ENCODE results near the gene MSI1. TPM values are rescaled to one million over a fixed set of nuclear protein-coding genes. Genes with fewer than 3 reads are reported as not detected.

The MSI1 gene
- total RNA-seq, 1 donor from 2014 or later, result not detected

DNA sequence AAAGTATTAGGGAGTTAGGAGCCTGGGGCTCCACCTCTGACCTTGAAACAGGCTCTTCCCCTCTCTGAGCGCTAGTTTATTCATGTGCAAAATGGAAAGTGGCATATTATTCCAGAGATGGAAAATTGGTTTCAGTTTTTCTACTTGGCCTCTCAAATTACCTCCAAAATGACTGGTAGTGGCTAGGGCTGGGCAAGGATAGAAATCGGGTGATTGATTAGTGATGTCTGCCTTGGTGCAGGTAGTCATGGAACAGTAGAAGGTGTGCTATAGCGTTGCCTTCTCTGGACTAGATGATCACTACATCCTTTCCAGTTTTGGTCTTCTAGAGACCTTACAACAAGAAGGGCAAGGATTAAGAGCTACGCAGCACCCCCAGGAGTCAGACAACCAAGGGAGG is 8.6 kb upstream of the MSI1 start:
- DNase-seq (ENCODE audit: low read depth in 2 of 2), result no peak

GRCh38 chr12:120376934-120377572 is 8.1 kb upstream of the MSI1 start:
- no peak for DNase-seq (ENCODE audit: low read depth in 2 of 2)

GRCh38 chr12:120376416-120376815 is 7.5 kb upstream of the MSI1 start:
- no peak for DNase-seq (ENCODE audit: low read depth in 2 of 2)

- DNase-seq (ENCODE audit: low read depth in 2 of 2), result no peak
These were observed 7.0 kb upstream of the MSI1 start for GRCh38 chr12:120376009-120376408.

GRCh38 chr12:120373683-120374082 is 4.7 kb upstream of the MSI1 start:
- no peak for DNase-seq (ENCODE audit: low read depth in 2 of 2)

DNA sequence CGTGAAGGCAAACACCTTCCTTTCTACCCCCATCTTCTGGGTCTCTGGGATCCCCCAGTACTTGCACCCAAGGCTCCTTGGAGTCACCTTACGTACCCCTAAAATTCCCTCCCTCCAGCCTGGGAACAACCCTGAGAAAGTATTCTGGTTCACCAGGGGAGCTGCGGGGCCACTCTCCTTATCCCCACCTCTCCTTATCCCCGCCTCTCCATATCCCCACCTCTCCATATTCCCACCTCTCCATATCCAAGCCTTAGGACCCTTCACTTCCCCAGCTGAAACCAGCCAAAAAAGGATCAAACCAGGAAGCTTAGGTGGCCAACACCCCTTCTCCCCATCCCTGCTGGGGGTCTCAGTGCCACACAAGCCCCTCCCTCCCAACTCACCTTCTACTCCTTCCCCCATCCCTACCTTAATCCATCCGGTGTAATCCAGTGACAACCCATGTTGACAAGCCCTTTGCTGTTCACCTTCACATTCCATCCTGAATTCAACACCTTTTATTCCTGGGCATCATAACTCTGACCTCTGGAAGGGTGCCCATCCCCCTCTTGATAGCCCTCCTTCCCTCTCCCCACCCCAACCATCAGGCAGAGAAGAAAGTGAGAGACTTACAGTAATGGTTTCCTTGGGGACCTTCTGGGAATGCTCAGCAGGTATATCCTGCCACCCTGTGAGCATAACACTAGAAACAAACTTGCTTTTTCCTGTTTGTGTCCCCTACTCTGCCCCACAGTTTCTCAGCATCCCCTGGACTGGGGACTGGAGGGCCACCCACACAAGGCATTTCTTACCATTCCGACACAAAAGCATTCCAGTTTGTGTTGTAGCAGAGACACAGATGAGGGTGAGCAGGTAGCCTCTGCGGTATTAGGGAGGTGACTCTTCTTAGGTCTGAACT is 1.6 kb upstream of the MSI1 start:
- DNase-seq (ENCODE audit: low read depth in 2 of 2), result no peak

GRCh38 chr12:120369603-120370342 is 809 bp upstream of the MSI1 start:
- DNase-seq (ENCODE audit: low read depth in 2 of 2), result no peak

DNA sequence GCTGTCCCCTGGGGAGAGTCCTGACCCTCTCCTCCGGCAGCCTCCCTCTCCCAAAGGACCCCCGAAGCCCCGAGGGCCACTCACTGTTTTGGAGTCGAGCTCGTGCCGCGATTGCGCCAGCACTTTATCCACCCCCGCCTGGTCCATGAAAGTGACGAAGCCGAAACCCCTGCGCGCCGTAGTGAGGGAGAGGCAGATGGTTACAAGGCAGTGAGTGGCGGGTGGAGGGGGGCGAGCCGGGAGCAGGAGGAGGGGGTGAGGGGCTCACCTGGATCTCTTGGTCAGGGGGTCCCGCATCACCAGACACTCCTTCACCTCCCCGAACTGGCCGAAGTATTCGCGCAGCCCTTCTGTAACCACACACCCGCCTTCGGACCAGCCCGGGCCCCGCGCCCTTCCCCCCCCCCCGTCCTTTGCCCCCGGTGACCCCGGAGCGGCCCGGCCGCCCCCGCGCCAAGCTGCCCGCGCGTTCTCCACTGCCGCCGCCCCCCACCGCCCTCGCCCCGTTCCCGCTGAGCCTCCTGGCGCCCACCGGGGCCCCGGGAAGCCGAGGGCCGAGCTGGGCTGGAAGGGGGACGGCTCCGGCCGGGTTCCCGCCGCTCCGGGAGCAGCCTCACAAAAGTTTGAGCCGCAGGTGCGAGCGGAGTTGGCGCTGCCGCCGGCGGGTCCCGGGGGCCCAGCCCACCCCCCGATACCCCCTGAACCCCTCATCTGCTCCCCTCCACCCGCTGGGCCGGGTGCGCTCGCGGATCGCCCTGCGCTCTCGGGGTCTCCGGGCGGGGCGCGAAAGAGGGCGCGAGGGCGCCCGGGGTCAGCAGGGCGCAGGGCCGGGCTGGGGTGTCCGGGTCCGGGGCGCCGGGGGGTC is 808 bp downstream of the MSI1 start:
- DNase-seq (ENCODE audit: low read depth in 2 of 2), result no peak

DNA sequence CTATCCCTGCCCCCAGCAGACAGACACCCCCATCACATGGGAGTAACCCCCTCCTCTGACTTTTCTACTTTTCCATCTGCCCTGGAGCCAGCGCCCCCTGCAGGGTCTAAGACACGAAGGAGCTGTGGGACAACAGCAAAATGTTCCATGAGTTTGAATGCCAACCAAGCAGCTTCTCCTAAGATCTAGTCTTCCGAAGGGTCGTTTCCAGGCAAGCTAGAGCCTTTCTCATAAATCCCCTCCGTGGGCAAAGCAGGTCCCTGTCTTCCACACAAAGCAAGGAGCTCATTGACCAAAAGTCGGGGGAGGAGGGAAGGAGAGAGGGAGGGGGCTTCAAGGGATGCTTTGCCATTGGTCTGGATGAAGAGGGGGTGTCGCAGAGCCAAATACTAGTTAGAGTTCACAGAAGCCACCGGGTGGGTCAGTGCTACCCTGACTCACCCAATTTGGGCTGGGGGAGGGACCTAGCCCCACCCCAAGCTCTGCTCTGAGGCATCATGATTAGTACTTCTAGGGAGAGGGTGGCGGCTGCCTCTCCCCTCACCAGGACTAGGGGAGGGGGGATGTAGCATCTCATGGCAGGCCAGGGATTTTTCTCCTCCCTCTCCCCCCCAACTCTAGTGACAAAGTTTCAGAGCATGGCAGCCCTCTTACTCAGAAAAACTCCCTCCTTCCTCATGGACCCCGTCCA is 1.6 kb downstream of the MSI1 start:
- peak in 1 of 2 donors; percentile 15 for DNase-seq (ENCODE audit: low read depth in 2 of 2)

DNA sequence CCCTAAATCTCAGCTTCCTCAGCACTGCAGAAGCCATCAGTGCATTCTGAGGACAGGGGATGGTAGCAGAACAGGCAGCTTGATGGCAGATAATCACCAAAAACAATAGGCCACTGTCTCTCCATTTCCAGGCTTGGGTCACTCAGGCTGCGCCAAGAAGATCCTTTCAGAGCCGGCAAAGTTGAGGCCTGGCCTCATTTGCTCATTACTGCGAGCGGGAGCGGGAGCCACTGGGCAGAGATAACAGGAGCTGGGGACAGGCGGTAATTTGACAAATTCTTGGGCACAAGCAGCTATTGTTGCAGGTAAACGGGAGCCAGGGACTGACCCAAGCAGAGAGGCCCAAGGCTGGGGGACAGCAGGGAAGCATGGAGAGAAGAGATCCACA is 2.1 kb downstream of the MSI1 start:
- DNase-seq (ENCODE audit: low read depth in 2 of 2), result no peak

DNA sequence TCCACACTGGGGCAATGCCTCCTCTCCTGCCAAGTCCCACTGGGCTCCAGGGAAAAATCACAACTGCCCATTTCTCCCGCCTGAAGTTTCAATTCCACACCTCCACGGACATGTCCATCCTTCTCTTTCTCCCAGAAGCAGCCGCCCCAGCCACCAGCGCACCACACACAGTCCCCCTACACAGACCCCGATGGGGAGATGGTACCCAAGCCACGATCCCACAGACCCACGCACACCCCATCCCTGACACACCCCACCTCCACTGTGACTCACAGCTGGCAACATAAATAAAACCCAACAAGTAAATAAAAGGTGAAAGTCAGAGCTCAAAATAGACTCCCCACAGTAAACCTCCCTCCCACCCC is 2.6 kb downstream of the MSI1 start:
- DNase-seq (ENCODE audit: low read depth in 2 of 2), result no peak

DNA sequence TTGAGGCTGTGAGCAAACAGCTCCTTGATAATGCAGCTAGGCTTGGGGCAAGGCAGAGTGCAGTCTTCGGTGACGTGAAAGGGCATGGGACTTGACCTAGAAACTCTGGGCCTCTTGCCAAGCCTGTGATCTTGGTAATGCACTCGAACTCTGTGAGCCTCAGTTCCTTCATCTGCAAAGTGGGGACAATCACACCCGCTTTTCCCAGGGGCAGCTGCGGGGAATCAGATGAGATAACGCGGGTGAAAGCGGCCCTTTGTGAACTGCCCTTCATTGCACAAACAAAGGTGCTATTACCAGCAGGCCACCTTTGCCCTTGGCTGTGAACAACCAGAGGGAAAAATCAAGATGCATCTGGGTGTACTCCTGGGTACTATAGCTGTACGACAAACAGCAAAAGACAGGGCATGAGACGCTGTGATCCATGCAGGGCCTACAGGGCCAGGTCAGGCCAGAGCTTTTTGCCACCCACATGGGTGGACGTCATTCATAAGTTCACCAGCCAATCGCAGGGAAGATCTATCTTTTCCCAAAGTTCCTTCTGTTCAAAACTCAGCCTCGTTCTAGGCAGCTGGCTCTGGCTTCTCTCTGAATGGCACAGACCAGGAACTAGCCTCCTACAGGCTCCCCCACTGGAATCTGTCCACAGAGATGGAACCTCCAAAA is 3.2 kb downstream of the MSI1 start:
- no peak for DNase-seq (ENCODE audit: low read depth in 2 of 2)

GRCh38 chr12:120364487-120364886 is 4.5 kb downstream of the MSI1 start:
- no peak for DNase-seq (ENCODE audit: low read depth in 2 of 2)

GRCh38 chr12:120363274-120363855 is 5.6 kb downstream of the MSI1 start:
- DNase-seq (ENCODE audit: low read depth in 2 of 2), result no peak

DNA sequence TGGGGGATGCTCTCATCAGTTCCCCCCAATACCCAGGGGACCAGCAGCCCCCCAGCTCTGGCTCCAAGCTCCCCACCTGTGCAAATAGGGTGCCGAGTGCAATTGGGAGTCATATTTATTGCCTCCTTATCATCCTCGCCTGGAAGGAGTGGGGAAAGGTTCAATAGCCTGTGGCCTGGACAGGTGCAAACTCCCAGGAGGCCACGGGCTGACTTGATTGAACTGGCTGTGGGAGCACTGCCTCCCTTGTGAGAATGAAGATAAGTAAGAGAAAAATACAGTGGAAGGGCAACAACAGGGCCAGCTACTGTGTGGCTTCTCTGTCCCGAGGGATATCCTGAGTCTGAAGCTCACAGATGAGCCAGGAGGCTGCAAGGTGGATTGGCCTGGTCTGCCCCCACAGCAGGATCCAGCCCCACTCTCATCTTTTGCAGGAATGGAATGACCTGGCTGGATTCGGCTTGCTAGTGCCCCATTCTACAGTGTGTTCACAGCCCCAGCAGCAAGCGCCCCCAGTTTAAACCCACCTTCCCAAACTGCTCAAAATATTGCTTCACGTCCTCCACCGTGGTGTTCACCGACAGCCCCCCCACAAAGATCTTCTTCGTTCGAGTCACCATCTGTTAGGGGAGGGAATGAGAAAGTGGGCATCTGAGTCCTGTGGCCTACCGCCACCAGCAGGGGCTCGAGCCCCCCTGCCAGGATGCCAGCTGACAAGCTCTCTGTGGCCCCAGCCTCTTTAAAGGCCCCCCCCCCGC is 6.3 kb downstream of the MSI1 start:
- no peak for DNase-seq (ENCODE audit: low read depth in 2 of 2)

GRCh38 chr12:120361506-120362208 is 7.3 kb downstream of the MSI1 start:
- DNase-seq (ENCODE audit: low read depth in 2 of 2), result peak; percentile 29 to 62

GRCh38 chr12:120359128-120359527 is 9.8 kb downstream of the MSI1 start:
- DNase-seq (ENCODE audit: low read depth in 2 of 2), result no peak

- no peak for DNase-seq (ENCODE audit: low read depth in 2 of 2)
These were observed 10.4 kb downstream of the MSI1 start for GRCh38 chr12:120358412-120359100.
